NOMO-1 (cell line): ENCODE data around the gene VSTM2L.

Experiments
- DNase-seq, 2 experiments: peaks; one replicate each; lab custom pipeline; 2025; ENCODE audit not compliant: unreplicated experiment in 2 of 2; lab: John Stamatoyannopoulos, UW

The VSTM2L gene

GRCh38 chr20:37917461-37917860, 14.5 kb downstream of the VSTM2L start:
- no peak for DNase-seq

- no peak for DNase-seq
Observed at GRCh38 chr20:37918035-37918434, 15.1 kb downstream of the VSTM2L start.

- DNase-seq, result no peak
Observed at GRCh38 chr20:37919389-37920040, 16.6 kb downstream of the VSTM2L start.

GRCh38 chr20:37920270-37920669, 17.3 kb downstream of the VSTM2L start:
- no peak for DNase-seq

- DNase-seq, result no peak
Observed at GRCh38 chr20:37920679-37921322, 17.9 kb downstream of the VSTM2L start.

- peak; percentile 41 to 48 for DNase-seq
Observed at GRCh38 chr20:37921341-37921929, 18.5 kb downstream of the VSTM2L start.

- no peak for DNase-seq
Observed at GRCh38 chr20:37922016-37922415, 19.1 kb downstream of the VSTM2L start.

GRCh38 chr20:37925265-37926165, 22.6 kb downstream of the VSTM2L start:
- DNase-seq, result no peak

- no peak for DNase-seq
Observed at GRCh38 chr20:37926612-37927011, 23.7 kb downstream of the VSTM2L start.

GRCh38 chr20:37927410-37928095, 24.6 kb downstream of the VSTM2L start:
- no peak for DNase-seq

GRCh38 chr20:37928996-37929682, 26.2 kb downstream of the VSTM2L start:
- no peak for DNase-seq

- no peak for DNase-seq
Observed at GRCh38 chr20:37929683-37930014, 26.7 kb downstream of the VSTM2L start.

GRCh38 chr20:37931153-37931922, 28.4 kb downstream of the VSTM2L start:
- no peak for DNase-seq

GRCh38 chr20:37932074-37932473, 29.1 kb downstream of the VSTM2L start:
- no peak for DNase-seq

- DNase-seq, result no peak
Observed at GRCh38 chr20:37932919-37933318, 30.0 kb downstream of the VSTM2L start.

- DNase-seq, result no peak
Observed at GRCh38 chr20:37933786-37934633, 31.1 kb downstream of the VSTM2L start.

GRCh38 chr20:37934634-37935375, 31.9 kb downstream of the VSTM2L start:
- no peak for DNase-seq

- no peak for DNase-seq
Observed at GRCh38 chr20:37935435-37935834, 32.5 kb downstream of the VSTM2L start.
